ENCODE data around the gene IRF4.

DNA sequence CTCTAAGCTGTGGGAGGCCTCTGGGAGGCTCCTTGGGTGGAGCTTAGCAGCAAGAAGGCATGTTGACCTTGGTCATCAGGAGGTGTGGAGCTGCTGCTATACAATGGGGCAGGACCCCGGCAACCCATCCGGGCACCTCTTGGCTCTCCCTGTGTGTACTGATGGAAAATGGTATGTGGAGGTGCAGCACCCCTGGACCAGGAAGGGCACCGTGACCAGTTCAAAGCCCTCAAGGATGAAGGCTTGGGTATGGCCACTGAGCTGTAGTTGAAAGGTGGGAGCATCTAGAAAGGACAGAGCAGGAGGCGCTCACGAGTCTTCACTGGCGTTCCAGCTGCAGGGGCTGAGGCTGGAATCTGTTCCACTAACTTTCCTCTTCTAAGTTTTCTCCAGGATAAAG lies 6.7 kb upstream of the IRF4 start:
- TF ChIP-seq, protein P1, sequence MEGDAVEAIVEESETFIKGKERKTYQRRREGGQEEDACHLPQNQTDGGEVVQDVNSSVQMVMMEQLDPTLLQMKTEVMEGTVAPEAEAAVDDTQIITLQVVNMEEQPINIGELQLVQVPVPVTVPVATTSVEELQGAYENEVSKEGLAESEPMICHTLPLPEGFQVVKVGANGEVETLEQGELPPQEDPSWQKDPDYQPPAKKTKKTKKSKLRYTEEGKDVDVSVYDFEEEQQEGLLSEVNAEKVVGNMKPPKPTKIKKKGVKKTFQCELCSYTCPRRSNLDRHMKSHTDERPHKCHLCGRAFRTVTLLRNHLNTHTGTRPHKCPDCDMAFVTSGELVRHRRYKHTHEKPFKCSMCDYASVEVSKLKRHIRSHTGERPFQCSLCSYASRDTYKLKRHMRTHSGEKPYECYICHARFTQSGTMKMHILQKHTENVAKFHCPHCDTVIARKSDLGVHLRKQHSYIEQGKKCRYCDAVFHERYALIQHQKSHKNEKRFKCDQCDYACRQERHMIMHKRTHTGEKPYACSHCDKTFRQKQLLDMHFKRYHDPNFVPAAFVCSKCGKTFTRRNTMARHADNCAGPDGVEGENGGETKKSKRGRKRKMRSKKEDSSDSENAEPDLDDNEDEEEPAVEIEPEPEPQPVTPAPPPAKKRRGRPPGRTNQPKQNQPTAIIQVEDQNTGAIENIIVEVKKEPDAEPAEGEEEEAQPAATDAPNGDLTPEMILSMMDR (IDR thresholded peaks at IDR 0.05) = no peak
- TF ChIP-seq, protein P2, sequence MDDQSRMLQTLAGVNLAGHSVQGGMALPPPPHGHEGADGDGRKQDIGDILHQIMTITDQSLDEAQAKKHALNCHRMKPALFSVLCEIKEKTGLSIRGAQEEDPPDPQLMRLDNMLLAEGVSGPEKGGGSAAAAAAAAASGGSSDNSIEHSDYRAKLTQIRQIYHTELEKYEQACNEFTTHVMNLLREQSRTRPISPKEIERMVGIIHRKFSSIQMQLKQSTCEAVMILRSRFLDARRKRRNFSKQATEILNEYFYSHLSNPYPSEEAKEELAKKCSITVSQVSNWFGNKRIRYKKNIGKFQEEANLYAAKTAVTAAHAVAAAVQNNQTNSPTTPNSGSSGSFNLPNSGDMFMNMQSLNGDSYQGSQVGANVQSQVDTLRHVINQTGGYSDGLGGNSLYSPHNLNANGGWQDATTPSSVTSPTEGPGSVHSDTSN (IDR thresholded peaks at IDR 0.05) = no peak
- no peak for TF ChIP-seq FOXM1 (IDR thresholded peaks at IDR 0.05; ENCODE audit: low read depth)
- TF ChIP-seq MXI1 (IDR thresholded peaks at IDR 0.05; ENCODE audit: low read depth, low read length) = no peak
- no peak for TF ChIP-seq JUND (IDR thresholded peaks at IDR 0.05)
- no peak for TF ChIP-seq TCF12 (IDR thresholded peaks at IDR 0.05)
- TF ChIP-seq TAF1 (IDR thresholded peaks at IDR 0.05; ENCODE audit: borderline replicate concordance, low read depth, low read length) = no peak
- TF ChIP-seq GABPA (IDR thresholded peaks at IDR 0.05; ENCODE audit: low read depth) = no peak
- TF ChIP-seq SIN3A (IDR thresholded peaks at IDR 0.05; ENCODE audit: borderline replicate concordance, low read depth, low read length) = no peak
- TF ChIP-seq, protein P3, sequence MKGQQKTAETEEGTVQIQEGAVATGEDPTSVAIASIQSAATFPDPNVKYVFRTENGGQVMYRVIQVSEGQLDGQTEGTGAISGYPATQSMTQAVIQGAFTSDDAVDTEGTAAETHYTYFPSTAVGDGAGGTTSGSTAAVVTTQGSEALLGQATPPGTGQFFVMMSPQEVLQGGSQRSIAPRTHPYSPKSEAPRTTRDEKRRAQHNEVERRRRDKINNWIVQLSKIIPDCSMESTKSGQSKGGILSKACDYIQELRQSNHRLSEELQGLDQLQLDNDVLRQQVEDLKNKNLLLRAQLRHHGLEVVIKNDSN (IDR thresholded peaks at IDR 0.05; ENCODE audit: borderline replicate concordance, low read depth) = no peak
- TF ChIP-seq POLR2AphosphoS5 (IDR thresholded peaks at IDR 0.05; ENCODE audit: low read depth, low read length) = no peak
- TF ChIP-seq ELF1 (IDR thresholded peaks at IDR 0.05) = no peak
- no peak for TF ChIP-seq MEF2A (IDR thresholded peaks at IDR 0.05; ENCODE audit: borderline replicate concordance, low read depth)
- TF ChIP-seq EP300 (IDR thresholded peaks at IDR 0.05; ENCODE audit: borderline replicate concordance in 1 of 2, low read depth in 1 of 2, low read length in 1 of 2) = no peak

Data from SK-N-SH (cell line).